HG02938 (cell line): ENCODE results near the gene MFN2.
A peak's percentile ranks its signal among the peaks of the same experiment; 100 is the strongest.
"Not testable (repeated sequence)": the region's sequence is repeated elsewhere in the genome, so short reads cannot be mapped to it uniquely, and the experiment has no call there.

Source experiments
- ATAC-seq: cut with Tn5 transposase; IDR thresholded peaks from one replicate; pipeline ENCODE4 v1.9.1; 2021; ENCODE audit warnings: mild to moderate bottlenecking, moderate library complexity; ENCODE audit not compliant: unreplicated experiment

The MFN2 gene

GRCh38 chr1:11979851-11980675, at the start of gene MFN2:
Gene MFN2 (plus strand): TSS chr1:11980444. CDS start chr1:11989169, 8,725 bp downstream.
- peak; percentile 89 for ATAC-seq

GRCh38 chr1:11930571-11931445, 49.4 kb upstream of the MFN2 start:
- ATAC-seq: no peak

GRCh38 chr1:11931845-11932244, 48.4 kb upstream of the MFN2 start:
- ATAC-seq: no peak

- ATAC-seq: peak; percentile 87
Measured at GRCh38 chr1:11934302-11935056, 45.8 kb upstream of the MFN2 start, which contains the start of gene PLOD1. Gene PLOD1 (plus strand): TSS chr1:11934717. CDS start chr1:11934780, 63 bp downstream.

- no peak for ATAC-seq
Measured at GRCh38 chr1:11935057-11935412, 45.2 kb upstream of the MFN2 start.

- ATAC-seq: not testable (repeated sequence)
Measured at GRCh38 chr1:11935733-11936132, 44.5 kb upstream of the MFN2 start.

GRCh38 chr1:11938722-11939526, 41.3 kb upstream of the MFN2 start:
- ATAC-seq: no peak

GRCh38 chr1:11939794-11940193, 40.5 kb upstream of the MFN2 start:
- ATAC-seq: not testable (repeated sequence)

GRCh38 chr1:11940260-11940921, 39.9 kb upstream of the MFN2 start:
- ATAC-seq: no peak

- no peak for ATAC-seq
Measured at GRCh38 chr1:11942280-11942679, 38.0 kb upstream of the MFN2 start.

GRCh38 chr1:11943619-11944018, 36.6 kb upstream of the MFN2 start:
- ATAC-seq: no peak

- ATAC-seq: no peak
Measured at GRCh38 chr1:11944358-11944931, 35.8 kb upstream of the MFN2 start.

GRCh38 chr1:11946647-11947046, 33.6 kb upstream of the MFN2 start:
- ATAC-seq: no peak

- ATAC-seq: no peak
Measured at GRCh38 chr1:11948822-11949458, 31.3 kb upstream of the MFN2 start.

GRCh38 chr1:11951901-11952300, 28.3 kb upstream of the MFN2 start:
- no peak for ATAC-seq

GRCh38 chr1:11952455-11953109, 27.7 kb upstream of the MFN2 start:
- ATAC-seq: no peak

GRCh38 chr1:11955221-11955620, 25.0 kb upstream of the MFN2 start:
- ATAC-seq: no peak

- no peak for ATAC-seq
Measured at GRCh38 chr1:11957398-11957797, 22.8 kb upstream of the MFN2 start.
